Stimulated activated CD8-positive, alpha-beta memory T cell treated with anti-CD3 and anti-CD28 coated beads, Interleukin-4, amount 100 ng/mL, for 4 hours (primary cell): ENCODE measurements around the gene PAGE5.

Source experiments
- DNase-seq, 2 donors: peaks; one replicate each; pipeline ENCODE4 v3.0.0-alpha.2; 2020; ENCODE audit warnings: low read depth in 2 of 2, low spot score in 1 of 2

Gene PAGE5

GRCh38 chrX:55220119-55220794, at the start of gene PAGE5:
Gene PAGE5 (plus strand): TSS chrX:55220346. CDS start chrX:55221383, 1,037 bp downstream.
- DNase-seq = no peak

GRCh38 chrX:55187281-55187680, 32.9 kb upstream of the PAGE5 start:
- no peak for DNase-seq

- no peak for DNase-seq
Measured at GRCh38 chrX:55196688-55197087, 23.5 kb upstream of the PAGE5 start.

- no peak for DNase-seq
Measured at GRCh38 chrX:55201930-55202579, 18.1 kb upstream of the PAGE5 start.

- no peak for DNase-seq
Measured at GRCh38 chrX:55206162-55206941, 13.8 kb upstream of the PAGE5 start.

- DNase-seq = no peak
Measured at GRCh38 chrX:55210931-55211677, 9.0 kb upstream of the PAGE5 start.

GRCh38 chrX:55213381-55213780, 6.8 kb upstream of the PAGE5 start:
- no peak for DNase-seq

- no peak for DNase-seq
Measured at GRCh38 chrX:55240788-55241340, 20.7 kb downstream of the PAGE5 start.

- no peak for DNase-seq
Measured at GRCh38 chrX:55253528-55253927, 33.4 kb downstream of the PAGE5 start.

- no peak for DNase-seq
Measured at GRCh38 chrX:55260806-55261205, 40.7 kb downstream of the PAGE5 start.

GRCh38 chrX:55264816-55265215, 44.7 kb downstream of the PAGE5 start, which contains the start of gene PAGE3:
Gene PAGE3 (minus strand): TSS chrX:55264916. CDS start chrX:55263903, 1,013 bp downstream.
- DNase-seq = no peak
